K562 treated with DMSO at 1 percent for 12 hours (cell line): ENCODE results near the gene AKAP8L. TPM values are rescaled to one million over a fixed set of nuclear protein-coding genes. Genes with fewer than 3 reads are reported as not detected.

Source experiments
- total RNA-seq: library from RNA; unstranded; fragments of 300-600 nt; gene quantifications from 2 replicates; pipeline ENCODE4 v1.2.3, GENCODE V29; 2022; ENCODE audit not compliant: insufficient read depth

Gene AKAP8L, protein sequence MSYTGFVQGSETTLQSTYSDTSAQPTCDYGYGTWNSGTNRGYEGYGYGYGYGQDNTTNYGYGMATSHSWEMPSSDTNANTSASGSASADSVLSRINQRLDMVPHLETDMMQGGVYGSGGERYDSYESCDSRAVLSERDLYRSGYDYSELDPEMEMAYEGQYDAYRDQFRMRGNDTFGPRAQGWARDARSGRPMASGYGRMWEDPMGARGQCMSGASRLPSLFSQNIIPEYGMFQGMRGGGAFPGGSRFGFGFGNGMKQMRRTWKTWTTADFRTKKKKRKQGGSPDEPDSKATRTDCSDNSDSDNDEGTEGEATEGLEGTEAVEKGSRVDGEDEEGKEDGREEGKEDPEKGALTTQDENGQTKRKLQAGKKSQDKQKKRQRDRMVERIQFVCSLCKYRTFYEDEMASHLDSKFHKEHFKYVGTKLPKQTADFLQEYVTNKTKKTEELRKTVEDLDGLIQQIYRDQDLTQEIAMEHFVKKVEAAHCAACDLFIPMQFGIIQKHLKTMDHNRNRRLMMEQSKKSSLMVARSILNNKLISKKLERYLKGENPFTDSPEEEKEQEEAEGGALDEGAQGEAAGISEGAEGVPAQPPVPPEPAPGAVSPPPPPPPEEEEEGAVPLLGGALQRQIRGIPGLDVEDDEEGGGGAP
- total RNA-seq, result 82.3 and 115 TPM in 2 replicates

DNA sequence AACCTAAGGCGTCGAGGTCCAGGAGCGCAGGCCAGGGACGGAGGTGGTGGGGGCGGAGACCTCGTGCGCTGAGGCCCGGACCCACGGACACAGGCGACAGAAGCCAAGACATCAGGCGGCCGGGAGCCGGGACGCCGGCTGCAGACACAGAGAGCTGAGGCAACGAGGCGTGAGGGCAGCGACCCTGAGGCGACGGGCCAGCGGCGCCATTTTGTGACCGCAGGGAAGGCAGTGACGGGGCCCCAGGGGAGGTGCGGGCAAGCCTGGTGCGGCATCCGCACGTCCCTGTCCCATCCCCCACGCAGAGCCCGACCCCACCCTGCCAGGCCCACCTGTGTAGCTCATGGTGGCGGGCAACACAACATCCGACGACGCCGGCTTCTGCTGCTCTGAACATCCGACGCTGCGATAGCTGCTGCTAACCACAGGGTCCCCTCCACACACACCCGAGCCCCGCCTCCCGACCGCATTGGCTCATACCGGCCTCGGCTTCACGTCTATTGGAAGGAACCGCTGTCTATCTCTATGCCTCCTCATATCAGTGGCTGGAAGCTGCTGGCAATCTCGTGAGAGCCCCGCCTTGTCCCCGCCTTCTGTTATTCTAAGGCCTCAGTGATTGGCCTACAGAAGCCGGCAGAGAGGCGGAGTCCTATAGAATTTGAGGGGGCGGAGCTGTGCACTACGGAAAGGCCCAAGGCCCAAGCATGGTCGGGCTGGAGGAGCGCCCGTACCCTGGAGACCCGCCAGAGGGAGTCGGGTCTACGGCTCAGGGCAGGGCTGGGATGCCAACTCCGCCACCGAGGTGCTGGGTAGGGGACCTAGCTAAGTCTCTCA is at the start of gene AKAP8L:
Gene AKAP8L (minus strand): TSS at position 410 of the 834 bp plus-strand sequence. CDS start 65 bp downstream, at position 345.

DNA sequence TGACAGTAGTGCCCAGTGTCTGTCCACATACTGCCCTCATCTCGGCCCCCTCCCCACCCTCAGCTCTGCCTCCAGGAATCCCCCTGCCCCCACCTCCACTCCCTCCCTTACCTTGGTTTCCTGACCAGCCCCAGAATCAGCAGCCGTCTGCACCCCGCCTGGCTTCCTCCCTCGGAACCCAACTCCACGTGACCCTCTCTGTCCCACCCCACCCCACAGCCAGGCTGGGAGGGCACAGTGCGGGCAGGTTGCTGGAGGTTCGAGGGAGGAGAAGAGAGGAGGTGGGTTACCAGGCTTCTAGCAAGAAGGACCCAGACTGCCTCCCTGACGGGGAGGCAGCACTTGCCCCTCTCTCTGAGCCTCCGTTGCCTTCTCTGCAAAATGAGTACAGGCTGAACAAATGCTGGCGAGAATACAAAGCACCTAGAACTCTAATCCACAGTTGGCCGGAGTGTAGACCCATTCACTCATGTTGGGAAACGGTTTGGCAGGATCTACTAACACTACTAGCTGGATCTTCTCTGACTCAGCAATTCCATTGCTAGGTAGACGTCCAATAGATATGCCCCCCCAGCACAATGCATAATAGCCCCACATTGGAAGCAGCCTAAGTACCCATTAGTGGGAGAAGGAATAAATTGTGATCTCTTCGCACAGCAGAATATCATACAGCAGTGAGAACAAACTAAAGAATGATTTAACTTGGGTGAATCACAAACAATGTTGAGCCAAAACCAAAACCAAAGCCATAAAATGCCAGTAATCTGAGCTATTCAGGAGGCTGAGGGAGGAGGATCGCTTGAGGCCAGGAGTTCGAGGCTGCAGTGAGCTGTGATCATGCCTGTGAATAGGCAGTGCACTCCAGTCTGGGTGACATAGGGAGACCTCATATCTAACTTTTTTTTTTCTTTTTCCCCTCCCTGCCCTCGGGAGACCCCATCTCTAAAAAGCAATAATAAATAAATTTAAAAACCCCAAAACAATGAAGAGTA is 45.9 kb upstream of the AKAP8L start, which contains the start of gene RASAL3:
Gene RASAL3 (minus strand): TSS at position 151 of the 992 bp plus-strand sequence. CDS start 186 bp downstream, outside the sequence.

DNA sequence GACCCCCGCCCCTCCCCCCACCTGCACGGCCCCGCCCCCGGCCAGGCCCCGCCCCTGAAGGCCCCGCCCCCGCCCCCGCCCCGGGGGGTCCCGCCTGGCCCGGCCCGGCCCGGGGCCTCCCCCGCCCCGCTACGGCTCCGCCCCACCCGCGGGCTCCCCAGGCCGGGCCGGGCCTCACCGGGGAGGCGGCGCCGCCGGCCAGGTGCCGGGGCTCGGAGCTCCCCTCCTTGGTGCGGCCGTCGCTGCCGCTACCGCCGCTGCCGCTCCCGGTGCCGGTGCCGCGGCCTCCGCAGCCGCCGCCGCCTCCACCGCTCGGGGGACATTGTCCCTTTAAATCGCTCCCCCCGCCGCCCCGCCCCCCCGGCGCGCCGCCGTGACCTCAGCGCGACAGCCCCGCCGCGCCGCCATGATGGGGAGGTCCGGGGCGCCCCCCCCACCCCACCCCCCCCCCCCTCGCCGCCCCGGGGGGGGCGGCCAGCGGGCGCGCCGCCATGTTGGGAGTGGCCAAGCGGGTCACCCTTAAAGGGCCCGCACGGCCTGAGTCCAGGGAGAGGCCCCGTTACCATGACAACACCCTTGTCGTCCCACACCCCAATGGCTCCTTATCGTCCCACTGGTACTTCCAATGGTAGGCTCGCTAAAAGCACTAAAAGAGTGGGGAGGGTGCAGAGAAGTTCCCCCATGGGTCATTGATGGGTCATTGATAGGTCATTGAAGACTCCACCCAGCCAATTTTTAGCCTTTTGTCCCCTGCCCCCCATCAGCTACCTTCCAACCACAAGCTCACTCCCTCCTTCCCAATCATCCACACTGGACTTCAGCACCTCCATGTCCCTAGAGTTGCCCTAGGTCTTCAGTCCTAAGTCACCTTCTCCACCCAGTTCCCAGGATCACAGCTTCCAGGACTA is 31.1 kb upstream of the AKAP8L start, which contains the start of gene WIZ:
Gene WIZ (minus strand): TSS at position 337 of the 908 bp plus-strand sequence. CDS start 1,649 bp downstream, outside the sequence.

DNA sequence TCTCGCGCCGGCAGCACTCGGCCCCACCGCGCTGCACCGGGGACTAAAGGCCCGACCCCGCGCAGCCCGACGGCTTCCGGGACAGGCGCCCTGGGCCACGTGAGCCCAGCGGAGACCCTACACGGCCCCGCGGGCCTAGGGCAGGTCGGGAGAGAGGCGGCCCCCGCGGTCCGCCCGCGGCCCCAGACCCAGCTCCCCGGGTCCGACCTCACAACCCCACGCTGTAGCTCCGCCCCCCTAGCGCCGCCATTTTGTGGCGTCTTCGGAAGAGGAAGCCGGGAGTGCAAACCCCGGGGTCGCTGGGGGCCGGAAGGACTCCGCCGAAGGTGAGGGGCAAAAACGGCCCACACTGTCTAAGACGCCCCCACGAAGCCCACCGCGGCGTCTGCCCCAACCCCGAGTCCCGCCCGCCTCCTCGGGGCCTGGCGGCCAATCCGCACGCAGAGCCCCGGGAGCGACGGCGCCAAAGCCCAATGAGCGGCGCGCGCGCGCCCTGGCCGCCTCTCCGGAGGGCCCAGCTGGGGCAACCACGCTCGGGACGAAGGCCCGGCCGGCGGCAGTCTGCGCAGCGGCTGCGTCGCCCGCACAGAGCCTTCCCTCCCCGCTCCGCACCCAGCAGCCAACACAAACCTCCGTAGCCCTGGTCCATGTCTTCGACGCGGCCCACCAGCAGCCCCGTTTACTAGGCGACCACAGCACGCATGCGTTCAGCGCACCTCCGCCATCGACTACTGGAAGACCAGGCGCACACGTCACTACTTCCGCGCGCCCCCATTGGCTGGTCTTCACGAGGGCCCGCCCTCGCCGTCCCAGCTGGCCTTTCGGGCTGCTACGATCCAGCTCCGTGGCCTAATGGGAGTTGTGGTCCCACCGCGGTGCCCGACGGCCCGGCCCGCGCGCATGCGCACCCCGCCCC is 39.4 kb downstream of the AKAP8L start, which contains the start of gene AKAP8:
Gene AKAP8 (minus strand): TSS at position 705 of the 916 bp plus-strand sequence. CDS start 56 bp downstream, at position 649.

DNA sequence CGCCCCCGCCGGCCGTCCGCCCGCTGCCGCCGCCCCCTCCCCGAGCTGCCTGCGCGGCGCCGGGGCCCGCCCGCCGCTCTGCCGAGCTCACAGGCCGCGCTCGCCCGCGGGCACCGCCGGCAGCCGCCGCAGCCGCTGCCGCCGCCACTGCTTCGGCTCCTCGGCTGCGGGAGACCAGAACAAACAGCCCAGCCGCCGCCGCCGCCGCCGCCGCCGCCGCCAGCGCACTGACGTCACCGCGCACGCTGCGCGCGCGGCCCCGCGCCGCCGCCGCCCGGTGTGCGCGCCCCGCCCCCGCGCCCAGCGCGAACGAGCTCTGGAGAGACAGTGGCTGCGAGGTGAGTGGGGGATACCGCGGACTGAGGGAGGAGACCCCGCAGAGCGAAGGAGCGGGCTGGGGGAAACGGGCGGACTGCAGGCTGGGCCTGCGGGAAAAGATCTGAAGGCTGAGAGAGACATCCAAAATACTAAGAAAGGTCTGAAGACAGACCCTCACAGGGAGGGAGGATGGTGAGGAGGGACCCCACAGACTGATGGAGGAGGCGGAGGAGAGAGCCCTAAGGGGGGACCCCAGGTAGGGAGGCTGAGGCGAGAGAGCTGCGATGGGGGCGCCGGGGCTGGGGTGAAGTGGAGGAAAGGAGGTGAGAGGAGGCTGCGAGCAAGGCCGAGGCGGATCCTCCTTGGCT is 86.3 kb downstream of the AKAP8L start, which contains the start of gene BRD4:
Gene BRD4 (minus strand): TSS at position 229 of the 686 bp plus-strand sequence. CDS start 59,440 bp downstream, outside the sequence.

Other genes with a start within 250 kb of the AKAP8L start
- 0.15 TPM in 1 of 2 replicates, not detected in the other for gene NOTCH3, start 218.0 kb downstream of the AKAP8L start, total RNA-seq
- gene EPHX3, start 186.5 kb downstream of the AKAP8L start, total RNA-seq, result not detected in 2 replicates
- gene BRD4, start 86.4 kb downstream of the AKAP8L start, total RNA-seq, result 23.0 and 66.1 TPM in 2 replicates
- gene AKAP8, start 39.2 kb downstream of the AKAP8L start, total RNA-seq, result 10.3 and 25.1 TPM in 2 replicates
- gene WIZ, start 31.0 kb upstream of the AKAP8L start, total RNA-seq, result 8.5 and 19.7 TPM in 2 replicates
- gene RASAL3, start 45.6 kb upstream of the AKAP8L start, total RNA-seq, result not detected in 2 replicates
- gene PGLYRP2, start 60.5 kb upstream of the AKAP8L start, total RNA-seq, result not detected in 2 replicates
- not detected in 2 replicates for gene CYP4F22, start 89.5 kb upstream of the AKAP8L start, total RNA-seq
- gene CYP4F8, start 196.2 kb upstream of the AKAP8L start, total RNA-seq, result not detected in 2 replicates
- gene CYP4F3, start 221.9 kb upstream of the AKAP8L start, total RNA-seq, result not detected in 2 replicates